SK-N-SH (cell line): ENCODE measurements around the gene MED16. TPM values are rescaled to one million over a fixed set of nuclear protein-coding genes. Genes with fewer than 3 reads are reported as not detected.
"Not testable (repeated sequence)": the region's sequence is repeated elsewhere in the genome, so short reads cannot be mapped to it uniquely, and the experiment has no call there.

Experiments
- CTCF ChIA-PET: fragments of 300-600, 350-600 bp; formaldehyde crosslinking; extraction: SDS; loops from one replicate; lab custom pipeline; 2021; lab: Yijun Ruan, JAX
- POLR2A ChIA-PET: fragments of 350-600 bp; sonication (Branson Sonifier 250); formaldehyde crosslinking; extraction: SDS; loops from one replicate; lab custom pipeline; 2020; ENCODE audit warnings: antibody characterized with exemption, inconsistent platforms; lab: Yijun Ruan, JAX
- DNase-seq: peaks from one replicate; pipeline ENCODE4 v3.0.0; 2012
- H2AFZ ChIP-seq: fragments of 200-600 bp; sonication (generic); 2 replicates; pipeline ENCODE4 v1.8.1; 2016; ENCODE audit warnings: antibody characterized with exemption, mild to moderate bottlenecking, low read depth
- H3F3A ChIP-seq: fragments of 200-600 bp; sonication (generic); replicated peaks from 2 replicates; pipeline ENCODE3; 2016; ENCODE audit warnings: antibody characterized with exemption, mild to moderate bottlenecking; ENCODE audit not compliant: insufficient read depth
- H3K27ac ChIP-seq, 2 experiments: fragments of 200-500 bp in 1 of 2; fragments of 200-600 bp in 1 of 2; sonication (Bioruptor generic) in 1 of 2; sonication (generic), shearing (Covaris generic) in 1 of 2; 2 replicates each; pipeline versions ENCODE4 v1.5.1 to v1.6.1; 2014 to 2016; ENCODE audit warnings: low read depth in 2 of 2, inconsistent platforms in 1 of 2, low read length in 1 of 2, mild to moderate bottlenecking in 1 of 2, mixed read lengths in 1 of 2
- H3K27me3 ChIP-seq: fragments of 200-600 bp; sonication (generic), shearing (Covaris generic); 2 replicates; pipeline ENCODE4 v1.6.1; 2016; ENCODE audit warnings: mixed run types; ENCODE audit not compliant: insufficient read depth
- H3K36me3 ChIP-seq, 2 experiments: fragments of 200-500 bp in 1 of 2; fragments of 200-600 bp in 1 of 2; sonication (Bioruptor generic) in 1 of 2; sonication (generic) in 1 of 2; replicated peaks in 1 of 2; 2 replicates each; pipeline versions ENCODE3 to v1.5.1; 2014 to 2016; ENCODE audit warnings: low read length in 1 of 2, mild to moderate bottlenecking in 1 of 2; ENCODE audit not compliant: insufficient read depth in 2 of 2, control insufficient read depth in 1 of 2
- H3K4me1 ChIP-seq, 2 experiments: fragments of 200-500 bp in 1 of 2; fragments of 200-600 bp in 1 of 2; sonication (Bioruptor generic) in 1 of 2; sonication (generic), shearing (Covaris generic) in 1 of 2; 2 replicates each; pipeline versions ENCODE4 v1.5.1 to v1.6.1; 2014 to 2016; ENCODE audit warnings: low read depth in 1 of 2, low read length in 1 of 2, mixed run types in 1 of 2; ENCODE audit not compliant: insufficient read depth in 2 of 2, control insufficient read depth in 1 of 2
- H3K4me2 ChIP-seq: fragments of 200-600 bp; sonication (generic), shearing (Covaris generic); 2 replicates; pipeline ENCODE4 v1.6.1; 2017; ENCODE audit warnings: mixed run types
- H3K4me3 ChIP-seq, 2 experiments: fragments of 200-500 bp in 1 of 2; fragments of 200-600 bp in 1 of 2; sonication (Bioruptor generic) in 1 of 2; sonication (generic), shearing (Covaris generic) in 1 of 2; 2 replicates each; pipeline versions ENCODE4 v1.5.1 to v1.8.1; 2014 to 2016; ENCODE audit warnings: low read depth in 2 of 2, inconsistent platforms in 1 of 2, low read length in 1 of 2, mild to moderate bottlenecking in 1 of 2, mixed read lengths in 1 of 2, moderate library complexity in 1 of 2
- H3K79me2 ChIP-seq: fragments of 200-600 bp; sonication (generic); 2 replicates; pipeline ENCODE4 v1.8.1; 2017; ENCODE audit warnings: mild to moderate bottlenecking; ENCODE audit not compliant: insufficient read depth
- H3K9ac ChIP-seq: fragments of 200-600 bp; sonication (generic); 2 replicates; pipeline ENCODE4 v1.6.1; 2017; ENCODE audit warnings: mixed run types
- H3K9me2 ChIP-seq: fragments of 200-600 bp; sonication (generic); 2 replicates; pipeline ENCODE4 v1.6.1; 2017; ENCODE audit warnings: mixed run types
- H3K9me3 ChIP-seq: fragments of 200-600 bp; sonication (generic); 2 replicates; pipeline ENCODE4 v1.6.1; 2017; ENCODE audit warnings: mixed run types, mild to moderate bottlenecking, moderate library complexity
- H4K20me1 ChIP-seq: fragments of 200-600 bp; sonication (generic); 2 replicates; pipeline ENCODE4 v1.6.1; 2017; ENCODE audit warnings: mild to moderate bottlenecking, mixed run types; ENCODE audit not compliant: insufficient read depth
- ELF1 ChIP-seq: IDR thresholded peaks from 2 replicates; pipeline ENCODE4 v1.4.0; 2012
- FOSL2 ChIP-seq: IDR thresholded peaks from 2 replicates; pipeline ENCODE4 v1.4.0; 2012; ENCODE audit warnings: low read depth, mild to moderate bottlenecking, moderate library complexity, borderline replicate concordance
- FOXJ3 ChIP-seq: sonication (generic); formaldehyde crosslinking; IDR thresholded peaks from 2 replicates; pipeline ENCODE4 v1.5.1; 2020; ENCODE audit warnings: mild to moderate bottlenecking, missing genetic modification reagents
- FOXM1 ChIP-seq: IDR thresholded peaks from 2 replicates; pipeline ENCODE4 v1.4.0; 2012; ENCODE audit warnings: low read depth, mild to moderate bottlenecking
- IRF3 ChIP-seq: fragments of 150-350 bp; IDR thresholded peaks from 2 replicates; pipeline ENCODE4 v1.6.1; 2016; ENCODE audit warnings: mild to moderate bottlenecking, low read depth, low read length
- JUND ChIP-seq: IDR thresholded peaks from 2 replicates; pipeline ENCODE4 v1.4.0; 2012
- MXI1 ChIP-seq: IDR thresholded peaks from 2 replicates; pipeline ENCODE4 v1.6.1; 2012; ENCODE audit warnings: mild to moderate bottlenecking, low read depth, low read length, improper control_type of control experiment
- RCOR1 ChIP-seq: fragments of 150-350 bp; IDR thresholded peaks from 2 replicates; pipeline ENCODE4 v1.6.1; 2017; ENCODE audit warnings: antibody characterized with exemption, low read length
- RFX5 ChIP-seq: IDR thresholded peaks from 2 replicates; pipeline ENCODE4 v1.6.1; 2012; ENCODE audit warnings: mild to moderate bottlenecking, improper control_type of control experiment, low read length
- RXRA ChIP-seq: IDR thresholded peaks from 2 replicates; pipeline ENCODE4 v1.4.0; 2012; ENCODE audit warnings: low read depth, mild to moderate bottlenecking, borderline replicate concordance
- SMC3 ChIP-seq: IDR thresholded peaks from 2 replicates; pipeline ENCODE4 v1.6.1; 2012; ENCODE audit warnings: low read depth, low read length, improper control_type of control experiment
- TAF1 ChIP-seq: IDR thresholded peaks from 2 replicates; pipeline ENCODE4 v1.6.1; 2012; ENCODE audit warnings: low read depth, mild to moderate bottlenecking, low read length, moderate library complexity, borderline replicate concordance
- TEAD4 ChIP-seq: IDR thresholded peaks from 2 replicates; pipeline ENCODE4 v1.4.0; 2012; ENCODE audit warnings: mild to moderate bottlenecking, borderline replicate concordance; ENCODE audit not compliant: insufficient read depth
- YY1 ChIP-seq: IDR thresholded peaks from 2 replicates; pipeline ENCODE4 v1.4.0; 2012; ENCODE audit warnings: low read depth, mild to moderate bottlenecking
- ZBTB33 ChIP-seq: IDR thresholded peaks from 2 replicates; pipeline ENCODE4 v1.4.0; 2012; ENCODE audit warnings: low read depth, borderline replicate concordance
- WGBS: methylation state at CpG from one replicate; pipeline ENCODE4 v1.1.6; 2017; ENCODE audit warnings: low lambda C conversion rate; 5-methylcytosine and 5-hydroxymethylcytosine counted together
- polyA plus RNA-seq, 3 experiments: library from polyadenylated mRNA; depleted of rRNA; stranded (reverse); fragments of >200 nt; gene quantifications; 2 replicates each; pipeline ENCODE4 v1.2.3, GENCODE V29; 2012

Gene MED16
- polyA plus RNA-seq, 1 of the 3 experiments (the other 2 are of a cell fraction), result 40.6 TPM

GRCh38 chr19:855142-855541 lies 37.8 kb downstream of the MED16 start:
- DNase-seq, result no peak
- Histone ChIP-seq H2AFZ (no peak overlapping the region), H3F3A (peaks cover 4% of the 10 kb centered on the region), H3K27me3 (peaks cover 54% of the 10 kb centered on the region), H3K27ac (no peak overlapping the region), H3K9ac (no peak overlapping the region), H3K79me2 (no peaks in the 10 kb centered on the region), H3K9me2 (no peaks in the 10 kb centered on the region), H3K4me1 (peaks cover 0 to 8% of the 10 kb centered on the region in 2 experiments; a peak in 1 of 4 replicates), H3K9me3 (no peaks in the 10 kb centered on the region), H3K36me3 (no peaks in the 10 kb centered on the region), H3K4me2 (no peak overlapping the region), H4K20me1 (no peaks in the 10 kb centered on the region), H3K4me3 (no peak overlapping the region)
- CTCF ChIA-PET, result interaction anchor here (0.6 to 5.4 kb wide), 10 partner anchors 8 to 387 kb away, joined by 3 to 20 read pairs (median 6); partner anchors contain the start of genes ATP5F1D, KISS1R and WDR18
- no peak for TF ChIP-seq ZBTB33
- TF ChIP-seq TEAD4, result no peak
- TF ChIP-seq TAF1, result no peak
- TF ChIP-seq FOXM1, result no peak
- no peak for TF ChIP-seq FOSL2
- no peak for TF ChIP-seq FOXJ3 (CRISPR knock-in tag)
- no peak for TF ChIP-seq SMC3
- 45% methylated on average over 11 of the region's 12 CpGs for WGBS
- POLR2A ChIA-PET, result no interaction called here

- H3K4me1 ChIP-seq, result peaks cover 0 to 8% of the 10 kb centered on the region in 2 experiments; a peak in 1 of 4 replicates
- TF ChIP-seq YY1, result no peak
- TF ChIP-seq IRF3, result no peak
- TF ChIP-seq RXRA, result no peak
- no peak for TF ChIP-seq RFX5
- no peak for TF ChIP-seq FOSL2
- no peak for TF ChIP-seq MXI1
- no peak for TF ChIP-seq RCOR1
- no peak for TF ChIP-seq FOXM1
- no peak for TF ChIP-seq JUND
- TF ChIP-seq FOXJ3 (CRISPR knock-in tag), result no peak
- TF ChIP-seq ELF1, result no peak
- H3K9me3 ChIP-seq, result no peaks in the 10 kb centered on the region
- peaks cover 48% of the 10 kb centered on the region for H3K27me3 ChIP-seq
- no peaks in the 10 kb centered on the region for H4K20me1 ChIP-seq
- no peak overlapping the region for H3K4me3 ChIP-seq
- H3K27ac ChIP-seq, result no peak overlapping the region
- no peaks in the 10 kb centered on the region for H3K9me2 ChIP-seq
- no peak overlapping the region for H3K4me2 ChIP-seq
- WGBS, result 65% methylated on average over 6 of the region's 6 CpGs
- ChIA-PET POLR2A (no interaction called here), CTCF (no interaction called here)
- no peaks in the 10 kb centered on the region for H3K36me3 ChIP-seq
- no peak overlapping the region for H2AFZ ChIP-seq
- no peak for DNase-seq
- no peaks in the 10 kb centered on the region for H3K79me2 ChIP-seq
- H3K9ac ChIP-seq, result no peak overlapping the region
- H3F3A ChIP-seq, result peaks cover 9% of the 10 kb centered on the region
These were observed 38.4 kb downstream of the MED16 start for GRCh38 chr19:854549-854948.

- peaks cover 46% of the 10 kb centered on the region for H3K27me3 ChIP-seq
- DNase-seq, H3K9ac ChIP-seq, H3K4me2 ChIP-seq, H3K36me3 ChIP-seq, H3K4me1 ChIP-seq, H2AFZ ChIP-seq, H3K4me3 ChIP-seq, H3K79me2 ChIP-seq, H3K27ac ChIP-seq, H4K20me1 ChIP-seq, H3K9me2 ChIP-seq, POLR2A ChIA-PET, H3K9me3 ChIP-seq, H3F3A ChIP-seq, CTCF ChIA-PET: not testable (repeated sequence)
- 47% methylated on average over 11 of the region's 17 CpGs for WGBS
These were observed 39.3 kb downstream of the MED16 start for GRCh38 chr19:853614-854220.
